ENCODE results near the gene SIX3.

DNA sequence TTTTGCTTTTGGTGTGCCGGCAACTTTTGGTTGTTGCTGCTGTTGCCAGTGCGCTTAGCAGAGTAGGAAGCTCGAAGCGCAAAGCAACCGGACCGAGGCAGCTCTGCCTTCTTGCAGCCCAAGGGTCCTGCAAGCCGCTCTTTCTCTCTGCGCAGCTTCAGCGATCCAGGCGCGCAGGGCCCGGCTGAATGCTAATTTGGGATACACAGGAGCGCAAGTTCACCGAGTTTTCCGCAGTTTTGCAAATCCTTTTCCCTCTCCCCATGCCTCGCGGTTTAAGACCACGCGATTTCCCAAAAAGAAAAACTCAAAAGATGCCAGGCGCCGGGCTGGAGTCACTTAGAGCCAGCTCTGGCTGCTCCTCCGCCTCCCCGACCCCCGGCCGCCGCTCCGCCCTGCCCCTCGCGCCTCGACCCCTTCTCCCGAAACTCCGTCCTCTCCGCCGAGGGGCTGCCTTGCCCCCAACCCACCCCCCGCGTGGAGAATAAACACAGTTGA is 13.5 kb upstream of the SIX3 start:
- TF ChIP-seq EZH2phosphoT487 (IDR thresholded peaks at IDR 0.05; ENCODE audit: insufficient read depth, low read depth): no peak
- TF ChIP-seq EZH2 (IDR thresholded peaks at IDR 0.05; ENCODE audit: insufficient read depth, poor library complexity, severe bottlenecking): peak; percentile 91

All from GM23248 (cell line).